HepG2 (cell line): ENCODE measurements around the gene UBAP2. TPM values are rescaled to one million over a fixed set of nuclear protein-coding genes. Genes with fewer than 3 reads are reported as not detected.
A peak's percentile ranks its signal among the peaks of the same experiment; 100 is the strongest.

Experiments
- ATAD3A ChIP-seq: sonication (generic); formaldehyde crosslinking; IDR thresholded peaks from 2 replicates; pipeline ENCODE4 v1.4.0; 2020; ENCODE audit warnings: missing genetic modification reagents
- MAFF ChIP-seq: IDR thresholded peaks from 2 replicates; pipeline ENCODE4 v1.6.1; 2011; ENCODE audit warnings: low read depth, low read length, improper control_type of control experiment
- NFE2 ChIP-seq: sonication (generic); formaldehyde crosslinking; IDR thresholded peaks from 2 replicates; pipeline ENCODE4 v1.4.0; 2020; ENCODE audit warnings: missing genetic modification reagents
- NFE2L2 ChIP-seq: fragments of 150-350 bp; IDR thresholded peaks from 2 replicates; pipeline ENCODE4 v1.6.1; 2014; ENCODE audit warnings: low read length
- SIX1 ChIP-seq: sonication (generic); formaldehyde crosslinking; IDR thresholded peaks from 2 replicates; pipeline ENCODE4 v1.4.0; 2020; ENCODE audit warnings: missing genetic modification reagents, borderline replicate concordance
- SMC3 ChIP-seq: IDR thresholded peaks from 2 replicates; pipeline ENCODE4 v1.6.1; 2011; ENCODE audit warnings: low read length, improper control_type of control experiment
- SP140L ChIP-seq: sonication (generic); formaldehyde crosslinking; IDR thresholded peaks from 2 replicates; pipeline ENCODE4 v1.4.0; 2020; ENCODE audit warnings: missing genetic modification reagents, borderline replicate concordance
- TCF12 ChIP-seq, 2 experiments: fragments of 450-650 bp in 1 of 2; sonication (generic) in 1 of 2; formaldehyde crosslinking in 1 of 2; IDR thresholded peaks; 2 replicates each; pipeline versions ENCODE4 v1.6.1 to v1.8.0; 2017 to 2022; ENCODE audit warnings: antibody characterized with exemption in 1 of 2, mild to moderate bottlenecking in 1 of 2, missing genetic modification reagents in 1 of 2, moderate library complexity in 1 of 2
- TCF7 ChIP-seq: sonication (generic); IDR thresholded peaks from 2 replicates; pipeline ENCODE4 v1.6.1; 2016; ENCODE audit warnings: antibody characterized with exemption, low read depth
- ZNF20 ChIP-seq: sonication (generic); formaldehyde crosslinking; IDR thresholded peaks from 2 replicates; pipeline ENCODE4 v1.4.0; 2020; ENCODE audit warnings: mild to moderate bottlenecking, moderate library complexity, missing genetic modification reagents
- ZNF607 ChIP-seq: sonication (generic); formaldehyde crosslinking; IDR thresholded peaks from 2 replicates; pipeline ENCODE4 v1.5.1; 2020; ENCODE audit warnings: missing genetic modification reagents, mild to moderate bottlenecking, borderline replicate concordance
- polyA plus RNA-seq, 8 experiments: library from polyadenylated mRNA; depleted of rRNA in 3 of 8; stranded (reverse) in 7 of 8; unstranded in 1 of 8; fragments of >200 nt; fragmentation: Illumina TruSeq in 4 of 8; extraction: Trizol in 4 of 8; gene quantifications; 2 replicates each; pipeline versions ENCODE4 v1.2.1 to v1.2.3, GENCODE V29; 2011 to 2016; ENCODE audit warnings: low read depth in 4 of 8, missing spikeins in 1 of 8, mixed read lengths in 1 of 8; ENCODE audit not compliant: insufficient read depth in 1 of 8
- total RNA-seq, 5 experiments: library from RNA; depleted of rRNA; stranded (reverse); fragments of >200 nt; fragmentation: Illumina TruSeq; extraction: Trizol; gene quantifications; 2 replicates each; pipeline ENCODE4 v1.2.3, GENCODE V29; 2016; ENCODE audit warnings: low read depth in 1 of 5
- TF ChIP-seq, protein P1 (sequence below): sonication (generic); formaldehyde crosslinking; conservative IDR thresholded peaks from 2 replicates; pipeline ENCODE4 v1.8.0; 2022; ENCODE audit warnings: missing genetic modification reagents
- TF ChIP-seq, protein P2 (sequence below): IDR thresholded peaks from 2 replicates; pipeline ENCODE4 v1.6.1; 2016; ENCODE audit warnings: missing compliant biosample characterization, missing genetic modification reagents, borderline replicate concordance
- TF ChIP-seq, protein P3 (sequence below): IDR thresholded peaks from 2 replicates; pipeline ENCODE4 v1.6.1; 2016; ENCODE audit warnings: mild to moderate bottlenecking
- TF ChIP-seq, protein P4 (sequence below): sonication (generic); formaldehyde crosslinking; IDR thresholded peaks from 2 replicates; pipeline ENCODE4 v1.5.0; 2020; ENCODE audit warnings: mild to moderate bottlenecking, missing genetic modification reagents
- TF ChIP-seq, protein P5 (sequence below): sonication (generic); formaldehyde crosslinking; IDR thresholded peaks from 2 replicates; pipeline ENCODE4 v1.4.0; 2020; ENCODE audit warnings: missing genetic modification reagents, low read depth, mild to moderate bottlenecking, borderline replicate concordance
- TF ChIP-seq, protein P6 (sequence below): IDR thresholded peaks from 2 replicates; pipeline ENCODE4 v1.6.1; 2016; ENCODE audit warnings: low read depth, control low read depth

UBAP2 gene
- total and polyA plus RNA-seq, 2 of the 13 experiments (the other 11 are each of a cell fraction or from before 2014, with no cell fraction given) = 19.0 to 22.0 TPM

DNA sequence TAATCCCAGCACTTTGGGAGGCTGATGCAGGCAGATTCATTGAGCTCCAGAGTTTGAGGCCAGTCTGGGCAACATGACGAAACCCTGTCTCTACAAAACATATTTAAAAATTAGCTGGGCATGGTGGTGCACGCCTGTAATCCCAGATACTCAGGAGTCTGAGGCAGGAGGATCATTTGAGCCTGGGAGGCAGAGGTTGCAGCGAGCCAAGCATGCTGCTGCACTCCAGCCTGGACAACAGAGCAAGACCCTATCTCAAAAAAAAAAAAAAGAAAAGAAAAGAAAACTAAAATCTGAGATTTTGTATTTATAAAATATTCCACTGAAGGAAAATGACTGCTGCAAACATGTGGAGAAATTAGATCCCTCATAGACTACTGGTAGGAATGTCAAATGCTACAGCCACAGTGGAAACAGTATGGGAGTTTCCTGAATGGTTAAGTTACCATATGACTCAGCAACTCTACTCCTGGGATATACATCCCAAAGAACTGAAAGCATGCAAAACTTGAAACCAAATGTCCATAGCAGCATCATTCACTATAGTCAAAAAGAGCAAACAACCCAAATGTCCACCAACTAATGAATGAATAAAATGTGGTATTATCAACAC is 106.1 kb downstream of the UBAP2 start (continued):
- TF ChIP-seq TCF12 (IDR thresholded peaks at IDR 0.05) (no peak), TCF12 (CRISPR knock-in tag; IDR thresholded peaks at IDR 0.05) (no peak), SMC3 (no peak), ATAD3A (CRISPR knock-in tag) (no peak), NFE2L2 (peak; percentile 97), ZNF607 (no peak), MAFF (peak; percentile 89), TCF7 (no peak), NFE2 (CRISPR knock-in tag) (peak; percentile 72; the same call in 1 of the 2 replicates), SIX1 (peak; percentile 25; the same call in 1 of the 2 replicates), ZNF20 (CRISPR knock-in tag) (no peak), SP140L (CRISPR knock-in tag) (no peak)
- TF ChIP-seq, protein P1, sequence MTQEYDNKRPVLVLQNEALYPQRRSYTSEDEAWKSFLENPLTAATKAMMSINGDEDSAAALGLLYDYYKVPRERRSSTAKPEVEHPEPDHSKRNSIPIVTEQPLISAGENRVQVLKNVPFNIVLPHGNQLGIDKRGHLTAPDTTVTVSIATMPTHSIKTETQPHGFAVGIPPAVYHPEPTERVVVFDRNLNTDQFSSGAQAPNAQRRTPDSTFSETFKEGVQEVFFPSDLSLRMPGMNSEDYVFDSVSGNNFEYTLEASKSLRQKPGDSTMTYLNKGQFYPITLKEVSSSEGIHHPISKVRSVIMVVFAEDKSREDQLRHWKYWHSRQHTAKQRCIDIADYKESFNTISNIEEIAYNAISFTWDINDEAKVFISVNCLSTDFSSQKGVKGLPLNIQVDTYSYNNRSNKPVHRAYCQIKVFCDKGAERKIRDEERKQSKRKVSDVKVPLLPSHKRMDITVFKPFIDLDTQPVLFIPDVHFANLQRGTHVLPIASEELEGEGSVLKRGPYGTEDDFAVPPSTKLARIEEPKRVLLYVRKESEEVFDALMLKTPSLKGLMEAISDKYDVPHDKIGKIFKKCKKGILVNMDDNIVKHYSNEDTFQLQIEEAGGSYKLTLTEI (CRISPR knock-in tag) = no peak
- TF ChIP-seq, protein P2, sequence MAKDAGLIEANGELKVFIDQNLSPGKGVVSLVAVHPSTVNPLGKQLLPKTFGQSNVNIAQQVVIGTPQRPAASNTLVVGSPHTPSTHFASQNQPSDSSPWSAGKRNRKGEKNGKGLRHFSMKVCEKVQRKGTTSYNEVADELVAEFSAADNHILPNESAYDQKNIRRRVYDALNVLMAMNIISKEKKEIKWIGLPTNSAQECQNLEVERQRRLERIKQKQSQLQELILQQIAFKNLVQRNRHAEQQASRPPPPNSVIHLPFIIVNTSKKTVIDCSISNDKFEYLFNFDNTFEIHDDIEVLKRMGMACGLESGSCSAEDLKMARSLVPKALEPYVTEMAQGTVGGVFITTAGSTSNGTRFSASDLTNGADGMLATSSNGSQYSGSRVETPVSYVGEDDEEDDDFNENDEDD (CRISPR knock-in tag) = no peak
- TF ChIP-seq, protein P3, sequence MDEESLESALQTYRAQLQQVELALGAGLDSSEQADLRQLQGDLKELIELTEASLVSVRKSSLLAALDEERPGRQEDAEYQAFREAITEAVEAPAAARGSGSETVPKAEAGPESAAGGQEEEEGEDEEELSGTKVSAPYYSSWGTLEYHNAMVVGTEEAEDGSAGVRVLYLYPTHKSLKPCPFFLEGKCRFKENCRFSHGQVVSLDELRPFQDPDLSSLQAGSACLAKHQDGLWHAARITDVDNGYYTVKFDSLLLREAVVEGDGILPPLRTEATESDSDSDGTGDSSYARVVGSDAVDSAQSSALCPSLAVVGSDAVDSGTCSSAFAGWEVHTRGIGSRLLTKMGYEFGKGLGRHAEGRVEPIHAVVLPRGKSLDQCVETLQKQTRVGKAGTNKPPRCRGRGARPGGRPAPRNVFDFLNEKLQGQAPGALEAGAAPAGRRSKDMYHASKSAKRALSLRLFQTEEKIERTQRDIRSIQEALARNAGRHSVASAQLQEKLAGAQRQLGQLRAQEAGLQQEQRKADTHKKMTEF (CRISPR knock-in tag) = no peak
- TF ChIP-seq, protein P4, sequence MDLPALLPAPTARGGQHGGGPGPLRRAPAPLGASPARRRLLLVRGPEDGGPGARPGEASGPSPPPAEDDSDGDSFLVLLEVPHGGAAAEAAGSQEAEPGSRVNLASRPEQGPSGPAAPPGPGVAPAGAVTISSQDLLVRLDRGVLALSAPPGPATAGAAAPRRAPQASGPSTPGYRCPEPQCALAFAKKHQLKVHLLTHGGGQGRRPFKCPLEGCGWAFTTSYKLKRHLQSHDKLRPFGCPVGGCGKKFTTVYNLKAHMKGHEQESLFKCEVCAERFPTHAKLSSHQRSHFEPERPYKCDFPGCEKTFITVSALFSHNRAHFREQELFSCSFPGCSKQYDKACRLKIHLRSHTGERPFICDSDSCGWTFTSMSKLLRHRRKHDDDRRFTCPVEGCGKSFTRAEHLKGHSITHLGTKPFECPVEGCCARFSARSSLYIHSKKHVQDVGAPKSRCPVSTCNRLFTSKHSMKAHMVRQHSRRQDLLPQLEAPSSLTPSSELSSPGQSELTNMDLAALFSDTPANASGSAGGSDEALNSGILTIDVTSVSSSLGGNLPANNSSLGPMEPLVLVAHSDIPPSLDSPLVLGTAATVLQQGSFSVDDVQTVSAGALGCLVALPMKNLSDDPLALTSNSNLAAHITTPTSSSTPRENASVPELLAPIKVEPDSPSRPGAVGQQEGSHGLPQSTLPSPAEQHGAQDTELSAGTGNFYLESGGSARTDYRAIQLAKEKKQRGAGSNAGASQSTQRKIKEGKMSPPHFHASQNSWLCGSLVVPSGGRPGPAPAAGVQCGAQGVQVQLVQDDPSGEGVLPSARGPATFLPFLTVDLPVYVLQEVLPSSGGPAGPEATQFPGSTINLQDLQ (CRISPR knock-in tag) = no peak
- TF ChIP-seq, protein P5, sequence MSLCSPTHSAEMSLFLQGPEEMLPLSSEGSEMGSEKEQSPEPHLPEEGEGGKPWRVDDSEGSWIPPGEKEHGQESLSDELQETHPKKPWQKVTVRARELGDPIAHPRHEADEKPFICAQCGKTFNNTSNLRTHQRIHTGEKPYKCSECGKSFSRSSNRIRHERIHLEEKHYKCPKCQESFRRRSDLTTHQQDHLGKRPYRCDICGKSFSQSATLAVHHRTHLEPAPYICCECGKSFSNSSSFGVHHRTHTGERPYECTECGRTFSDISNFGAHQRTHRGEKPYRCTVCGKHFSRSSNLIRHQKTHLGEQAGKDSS = no peak
- TF ChIP-seq, protein P6, sequence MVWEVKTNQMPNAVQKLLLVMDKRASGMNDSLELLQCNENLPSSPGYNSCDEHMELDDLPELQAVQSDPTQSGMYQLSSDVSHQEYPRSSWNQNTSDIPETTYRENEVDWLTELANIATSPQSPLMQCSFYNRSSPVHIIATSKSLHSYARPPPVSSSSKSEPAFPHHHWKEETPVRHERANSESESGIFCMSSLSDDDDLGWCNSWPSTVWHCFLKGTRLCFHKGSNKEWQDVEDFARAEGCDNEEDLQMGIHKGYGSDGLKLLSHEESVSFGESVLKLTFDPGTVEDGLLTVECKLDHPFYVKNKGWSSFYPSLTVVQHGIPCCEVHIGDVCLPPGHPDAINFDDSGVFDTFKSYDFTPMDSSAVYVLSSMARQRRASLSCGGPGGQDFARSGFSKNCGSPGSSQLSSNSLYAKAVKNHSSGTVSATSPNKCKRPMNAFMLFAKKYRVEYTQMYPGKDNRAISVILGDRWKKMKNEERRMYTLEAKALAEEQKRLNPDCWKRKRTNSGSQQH (CRISPR knock-in tag) = no peak
